ENCODE results near the gene SPG11.
"Not testable (repeated sequence)": the region's sequence is repeated elsewhere in the genome, so short reads cannot be mapped to it uniquely, and the experiment has no call there.

The SPG11 gene

GRCh38 chr15:44663410-44664308 lies at the start of gene SPG11:
TSS of gene SPG11 (minus strand) at chr15:44663662. CDS start at chr15:44663647, 15 bp downstream.
- DNase-seq = peak; percentile 99

GRCh38 chr15:44712346-44713005 lies 49.0 kb upstream of the SPG11 start:
- peak; percentile 82 for DNase-seq

- DNase-seq = peak; percentile 66
Observed at GRCh38 chr15:44711743-44712345, 48.4 kb upstream of the SPG11 start.

- DNase-seq = peak; percentile 98
Observed at GRCh38 chr15:44711096-44711742, 47.8 kb upstream of the SPG11 start, which contains the start of the genes B2M and PATL2. TSS of gene B2M (plus strand) at chr15:44711517. CDS start at chr15:44711547, 30 bp downstream. TSS of gene PATL2 (minus strand) at chr15:44711323. CDS start at chr15:44676490, 34,833 bp downstream.

GRCh38 chr15:44710236-44711095 lies 47.0 kb upstream of the SPG11 start:
- peak; percentile 71 for DNase-seq

GRCh38 chr15:44706946-44707636 lies 43.6 kb upstream of the SPG11 start:
- no peak for DNase-seq

- DNase-seq = no peak
Observed at GRCh38 chr15:44706401-44706800, 42.9 kb upstream of the SPG11 start.

- DNase-seq = no peak
Observed at GRCh38 chr15:44705986-44706385, 42.5 kb upstream of the SPG11 start.

GRCh38 chr15:44700676-44701075 lies 37.2 kb upstream of the SPG11 start:
- DNase-seq = not testable (repeated sequence)

GRCh38 chr15:44698641-44699040 lies 35.2 kb upstream of the SPG11 start:
- DNase-seq = no peak

- DNase-seq = no peak
Observed at GRCh38 chr15:44697014-44697413, 33.6 kb upstream of the SPG11 start.

GRCh38 chr15:44695294-44695693 lies 31.8 kb upstream of the SPG11 start:
- DNase-seq = no peak

- DNase-seq = no peak
Observed at GRCh38 chr15:44694416-44694815, 31.0 kb upstream of the SPG11 start.

- DNase-seq = no peak
Observed at GRCh38 chr15:44692659-44693058, 29.2 kb upstream of the SPG11 start.

- not testable (repeated sequence) for DNase-seq
Observed at GRCh38 chr15:44690245-44690644, 26.8 kb upstream of the SPG11 start.

- not testable (repeated sequence) for DNase-seq
Observed at GRCh38 chr15:44689318-44689717, 25.9 kb upstream of the SPG11 start.

GRCh38 chr15:44682809-44683682 lies 19.6 kb upstream of the SPG11 start:
- peak; percentile 88 for DNase-seq

GRCh38 chr15:44682211-44682610 lies 18.7 kb upstream of the SPG11 start:
- DNase-seq = peak; percentile 45

- peak; percentile 44 for DNase-seq
Observed at GRCh38 chr15:44676676-44677075, 13.2 kb upstream of the SPG11 start.

GRCh38 chr15:44675911-44676310 lies 12.4 kb upstream of the SPG11 start:
- no peak for DNase-seq
